Stomach (tissue), 9 donors: ENCODE results near the gene KRTAP10-9. TPM values are rescaled to one million over a fixed set of nuclear protein-coding genes. Genes with fewer than 3 reads are reported as not detected.
"Not testable (repeated sequence)": the region's sequence is repeated elsewhere in the genome, so short reads cannot be mapped to it uniquely, and the experiment has no call there.

Experiments
- DNase-seq, 2 donors: peaks; one replicate each; pipeline versions ENCODE4 v3.0.0 to v3.0.0-alpha.2; 2013 to 2019
- H3K27ac ChIP-seq, 5 donors: fragments of 200-600 bp in 4 of 5; sonication (generic) in 4 of 5; one replicate each; pipeline ENCODE4 v1.5.1; 2013 to 2019; ENCODE audit warnings: mild to moderate bottlenecking in 1 of 5, moderate library complexity in 1 of 5
- H3K27me3 ChIP-seq, 3 donors: fragments of 200-600 bp; sonication (generic); one replicate each; pipeline ENCODE4 v1.5.1; 2017 to 2019; ENCODE audit warnings: mixed run types in 1 of 3
- H3K36me3 ChIP-seq, 4 donors: fragments of 200-600 bp; sonication (generic); 1 replicate in 3 of 4; 2 replicates in 1 of 4; pipeline ENCODE4 v1.5.1; 2016 to 2019
- H3K4me1 ChIP-seq, 4 donors: fragments of 200-600 bp; sonication (generic); one replicate each; pipeline ENCODE4 v1.5.1; 2016 to 2019
- H3K4me3 ChIP-seq, 4 donors: fragments of 200-600 bp; sonication (generic) in 3 of 4; one replicate each; pipeline ENCODE4 v1.5.1; 2016 to 2019; ENCODE audit warnings: mild to moderate bottlenecking in 1 of 4
- H3K9me3 ChIP-seq, 4 donors: fragments of 200-600 bp; sonication (generic); one replicate each; pipeline ENCODE4 v1.5.1; 2016 to 2019
- CTCF ChIP-seq, 7 experiments: fragments of 450-650 bp in 4 of 7; fragments of 200-600 bp in 3 of 7; sonication (generic) in 3 of 7; IDR thresholded peaks; one replicate each; pipeline ENCODE4 v1.5.1; 2016 to 2019; ENCODE audit warnings: antibody characterized with exemption in 7 of 7, control low read depth in 2 of 7, mild to moderate bottlenecking in 1 of 7
- EP300 ChIP-seq: sonication (generic); formaldehyde crosslinking; IDR thresholded peaks from one replicate; pipeline ENCODE4 v1.6.1; 2017; ENCODE audit warnings: antibody characterized with exemption
- POLR2A ChIP-seq, 4 donors: fragments of 450-650 bp; IDR thresholded peaks; one replicate each; pipeline ENCODE4 v1.6.1; 2016; ENCODE audit warnings: antibody characterized with exemption in 4 of 4, control low read depth in 2 of 4, mild to moderate bottlenecking in 1 of 4, moderate library complexity in 1 of 4
- POLR2AphosphoS5 ChIP-seq, 3 donors: sonication (generic); formaldehyde crosslinking; IDR thresholded peaks; one replicate each; pipeline ENCODE4 v1.6.1; 2016; ENCODE audit warnings: antibody characterized with exemption in 3 of 3
- WGBS, 5 donors: extraction: QIAGEN DNeasy Blood & Tissue Kit in 3 of 5; methylation state at CpG; one replicate each; pipeline versions ENCODE4 v1.1.5 to v1.1.7; 2013 to 2018; 5-methylcytosine and 5-hydroxymethylcytosine counted together
- intact Hi-C: fragments of 100-400 bp; cut with DNase I; formaldehyde crosslinking; loops from one replicate; pipeline ENCODE4 v1.15.1; 2023; ENCODE audit warnings: low total_unique reads
- polyA plus RNA-seq, 3 donors: library from polyadenylated mRNA; stranded (reverse); fragments of 200-250 nt; gene quantifications; one replicate each; pipeline ENCODE4 v1.2.3, GENCODE V29; 2013
- total RNA-seq, 5 donors: library from RNA; depleted of rRNA; stranded (reverse); fragments of >200 nt; gene quantifications; one replicate each; pipeline versions ENCODE4 v1.1.0 to v1.2.3, GENCODE V29; 2014 to 2016
- donor health status: healthy with polysubstance abuse.
- donor health status: Bipolar disorder and iron deficiency.
- donor health status: healthy.

The KRTAP10-9 gene
- total and polyA plus RNA-seq, 8 donors, result not detected

- no peak overlapping the region for H3K4me3 ChIP-seq
- TF ChIP-seq POLR2A (IDR thresholded peaks at IDR 0.05), result no peak
- TF ChIP-seq EP300, result no peak
- no peak for TF ChIP-seq CTCF (IDR thresholded peaks at IDR 0.05)
- TF ChIP-seq POLR2AphosphoS5 (IDR thresholded peaks at IDR 0.05), result no peak
- DNase-seq, result no peak
- peaks cover 0 to 17% (median 1%) of the 10 kb centered on the region in 4 donors for H3K9me3 ChIP-seq
- H3K27ac ChIP-seq, result no peak overlapping the region
- H3K27me3 ChIP-seq, result peaks cover 0 to 46% (median 7%) of the 10 kb centered on the region in 3 donors
- no peaks in the 10 kb centered on the region for H3K4me1 ChIP-seq
- 74 to 84% (median 76%) methylated on average over 6 to 9 of the region's 9 CpGs for WGBS, 5 donors
- no peaks in the 10 kb centered on the region for H3K36me3 ChIP-seq
- intact Hi-C loops, result no loop called here
Measured at GRCh38 chr21:44596068-44596725, 30.7 kb upstream of the KRTAP10-9 start.

- WGBS, 5 donors, result 68 to 75% (median 73%) methylated on average over 11 of the region's 11 CpGs
- Histone ChIP-seq H3K9me3 (peaks cover 0 to 17% (median 1%) of the 10 kb centered on the region in 4 donors), H3K4me3 (no peak overlapping the region), H3K27me3 (peaks cover 0 to 48% (median 10%) of the 10 kb centered on the region in 3 donors), H3K36me3 (no peaks in the 10 kb centered on the region), H3K27ac (no peak overlapping the region), H3K4me1 (no peaks in the 10 kb centered on the region)
- intact Hi-C loops, result no loop called here
- TF ChIP-seq CTCF (IDR thresholded peaks at IDR 0.05), result no peak
- TF ChIP-seq EP300, result no peak
- no peak for TF ChIP-seq POLR2AphosphoS5 (IDR thresholded peaks at IDR 0.05)
- TF ChIP-seq POLR2A (IDR thresholded peaks at IDR 0.05), result no peak
- DNase-seq, result no peak
Measured at GRCh38 chr21:44598061-44598460, 28.8 kb upstream of the KRTAP10-9 start.

- Histone ChIP-seq H3K27ac (no peak overlapping the region), H3K36me3 (no peaks in the 10 kb centered on the region), H3K9me3 (peaks cover 0 to 25% (median 1%) of the 10 kb centered on the region in 4 donors), H3K4me1 (no peaks in the 10 kb centered on the region), H3K4me3 (no peak overlapping the region), H3K27me3 (peaks cover 0 to 57% (median 10%) of the 10 kb centered on the region in 3 donors)
- intact Hi-C loops, result no loop called here
- WGBS, 5 donors, result 80 to 86% (median 83%) methylated on average over 8 of the region's 8 CpGs
- no peak for TF ChIP-seq POLR2A (IDR thresholded peaks at IDR 0.05)
- no peak for TF ChIP-seq EP300
- no peak for TF ChIP-seq POLR2AphosphoS5 (IDR thresholded peaks at IDR 0.05)
- TF ChIP-seq CTCF (IDR thresholded peaks at IDR 0.05), result no peak
- DNase-seq, result no peak
Measured at GRCh38 chr21:44599264-44600029, 27.4 kb upstream of the KRTAP10-9 start.

GRCh38 chr21:44600118-44600978 is 26.5 kb upstream of the KRTAP10-9 start, which contains the start of gene KRTAP10-7:
KRTAP10-7 (plus strand) TSS chr21:44600597; CDS start chr21:44600622, 25 bp downstream.
- intact Hi-C loops, DNase-seq: not testable (repeated sequence)
- 53 to 73% (median 62%) methylated on average over 15 to 23 of the region's 23 CpGs for WGBS, 5 donors

GRCh38 chr21:44601091-44601490 is 25.8 kb upstream of the KRTAP10-9 start:
- H3K36me3 ChIP-seq, DNase-seq, H3K4me3 ChIP-seq, H3K4me1 ChIP-seq, intact Hi-C loops, H3K27ac ChIP-seq: not testable (repeated sequence)
- Histone ChIP-seq H3K27me3 (peaks cover 0 to 55% (median 13%) of the 10 kb centered on the region in 3 donors), H3K9me3 (peaks cover 0 to 27% (median 1%) of the 10 kb centered on the region in 4 donors)
- 51 to 78% (median 69%) methylated on average over 3 to 10 of the region's 10 CpGs for whole genome bisulfite sequencing, 5 donors

More at GRCh38 chr21:44600118-44600978, 26.5 kb upstream of the KRTAP10-9 start, which contains the start of gene KRTAP10-7:
- Histone ChIP-seq H3K27me3 (peaks cover 0 to 57% (median 13%) of the 10 kb centered on the region in 3 donors), H3K9me3 (peaks cover 0 to 27% (median 1%) of the 10 kb centered on the region in 4 donors)
- not testable (repeated sequence) for H3K27ac ChIP-seq, H3K36me3 ChIP-seq, H3K4me1 ChIP-seq, H3K4me3 ChIP-seq
